Heart left ventricle (tissue), 16 donors: ENCODE measurements around the gene SEPSECS. TPM values are rescaled to one million over a fixed set of nuclear protein-coding genes. Genes with fewer than 3 reads are reported as not detected.

Experiments
- ATAC-seq, 4 donors: fragments of 200-7000 bp; cut with Tn5 transposase; one replicate each; pipeline ENCODE4 v1.9.1; 2020 to 2022; ENCODE audit warnings: moderate library complexity in 4 of 4, mild to moderate bottlenecking in 3 of 4, moderate number of reproducible peaks in 1 of 4
- DNase-seq, 5 donors: peaks; one replicate each; pipeline ENCODE4 v3.0.0-alpha.2; 2020
- H3K27ac ChIP-seq, 12 donors: fragments of 200-600 bp; sonication (generic) in 4 of 12; one replicate each; pipeline versions ENCODE4 v1.5.0 to v1.8.0; 2016 to 2022; ENCODE audit warnings: mild to moderate bottlenecking in 2 of 12
- H3K27me3 ChIP-seq, 9 donors: fragments of 200-600 bp; sonication (generic) in 2 of 9; one replicate each; pipeline versions ENCODE4 v1.5.1 to v1.8.0; 2016 to 2022; ENCODE audit warnings: mild to moderate bottlenecking in 3 of 9
- H3K36me3 ChIP-seq, 9 donors: fragments of 200-600 bp; sonication (generic) in 2 of 9; one replicate each; pipeline versions ENCODE4 v1.5.0 to v1.8.0; 2018 to 2022; ENCODE audit warnings: mild to moderate bottlenecking in 2 of 9
- H3K4me1 ChIP-seq, 12 donors: fragments of 200-600 bp; sonication (generic) in 4 of 12; one replicate each; pipeline versions ENCODE4 v1.5.0 to v1.8.0; 2016 to 2022; ENCODE audit warnings: mild to moderate bottlenecking in 3 of 12
- H3K4me3 ChIP-seq, 12 donors: fragments of 200-600 bp; sonication (generic) in 4 of 12; one replicate each; pipeline versions ENCODE4 v1.5.0 to v1.8.0; 2017 to 2022; ENCODE audit warnings: mild to moderate bottlenecking in 9 of 12, moderate library complexity in 4 of 12
- H3K9me3 ChIP-seq, 12 donors: fragments of 200-600 bp; sonication (generic) in 4 of 12; one replicate each; pipeline versions ENCODE4 v1.5.0 to v1.8.0; 2016 to 2022; ENCODE audit warnings: mild to moderate bottlenecking in 1 of 12
- CTCF ChIP-seq, 12 donors: fragments of 200-600 bp; sonication (generic) in 4 of 12; IDR thresholded peaks; one replicate each; pipeline versions ENCODE4 v1.5.0 to v1.8.0; 2018 to 2022; ENCODE audit warnings: antibody characterized with exemption in 12 of 12, mild to moderate bottlenecking in 5 of 12
- POLR2A ChIP-seq, 2 donors: fragments of 450-650 bp; IDR thresholded peaks; one replicate each; pipeline ENCODE4 v1.6.1; 2017; ENCODE audit warnings: antibody characterized with exemption in 2 of 2, mild to moderate bottlenecking in 2 of 2, moderate library complexity in 2 of 2
- WGBS, 4 donors: extraction: QIAGEN DNeasy Blood & Tissue Kit in 2 of 4; methylation state at CpG; one replicate each; pipeline versions ENCODE4 v1.1.5 to v1.1.7; 2013 to 2018; 5-methylcytosine and 5-hydroxymethylcytosine counted together
- intact Hi-C, 10 donors: fragments of 100-400 bp; cut with DNase I; formaldehyde crosslinking; loops; one replicate each; pipeline versions ENCODE4 v1.11.1 to v1.14.2; 2022
- polyA plus RNA-seq, 2 donors: library from polyadenylated mRNA; stranded (reverse); fragments of 200-250 nt; gene quantifications; one replicate each; pipeline ENCODE4 v1.2.3, GENCODE V29; 2013
- total RNA-seq, 9 donors: library from RNA; depleted of rRNA in 2 of 9; stranded (reverse); fragments of >200 nt in 2 of 9; fragmentation: NEBNext Ultra II Directional in 3 of 9; extraction: Animal tissue kit (Norgen Biotek cat#: 25700) in 3 of 9; gene quantifications; one replicate each; pipeline versions ENCODE4 v1.1.0 to v1.2.4, GENCODE V29; 2016 to 2023
- donor health status: ischemic (EF 13 %, LVEDD 7.1; RV severe dilation, severe dysfunction).
- donor health status: healthy with polysubstance abuse.
- donor health status: DM: no; HTN: yes; CAD: no.
- donor health status: DM: no; HTN: no; CAD: no.
- donor health status: ischemic (EF 25% LVEDD 6.9; RV normal size, moderate dysfunction).
- donor health status: ischemic (EF 25% LVEDD 5.7; RV mildly dilated, moderate dysfunction).
- donor health status: healthy.
- donor health status: DM: yes; HTN: yes; CAD: no.
- donor health status: ischemic (EF 35%, LVEDD 5.7; RV mildly dilated, moderate dysfunction).
- donor health status: nonischemic (EF 11% LVEDD 7.7; RV severe dilation, severe dysfunction).
- donor health status: DM: yes; HTN: yes; CAD: no.
- donor health status: PGD.
- donor health status: ischemic (EF 29% LVEDD 5.4; RV normal size, mild dysfunction).
- donor health status: nonischemic (EF 23%, LVEDD 6.1; RV moderate dilation, normal function).

The SEPSECS gene
- total and polyA plus RNA-seq, 11 donors, result 2.0 to 7.6 (median 5.6) TPM

DNA sequence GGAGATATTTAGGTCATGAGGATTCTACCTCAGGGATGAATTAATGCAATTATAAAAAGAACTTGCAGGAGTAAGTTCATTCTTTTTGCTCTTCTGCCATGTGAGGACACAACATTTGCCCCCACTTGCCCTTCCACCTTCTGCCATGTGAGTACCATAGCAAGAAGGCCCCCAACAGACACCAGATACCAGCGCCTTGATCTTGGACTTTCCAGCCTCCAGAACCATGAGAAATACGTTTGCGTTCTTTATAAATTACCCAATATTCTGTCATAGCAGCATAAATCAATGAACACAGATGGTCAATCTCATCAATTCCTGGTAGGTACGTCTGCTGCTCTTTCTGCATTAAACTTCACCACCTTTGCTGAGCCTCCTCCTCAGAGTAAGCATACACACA lies 5.7 kb upstream of the SEPSECS start:
- no peaks in the 10 kb centered on the region for H3K9me3 ChIP-seq
- no peak overlapping the region for H3K27ac ChIP-seq
- H3K36me3 ChIP-seq, result peaks cover 0 to 8% (median 2%) of the 10 kb centered on the region in 9 donors
- 92 to 97% (median 94%) methylated on average over 4 of the region's 4 CpGs for WGBS, 4 donors
- intact Hi-C loops, result loop anchor here in 2 of 10 donors (10.0 kb wide), 3 partner anchors 149 to 251 kb away; partner anchors contain the start of genes CCDC149 (in 1 of the 2) and ZCCHC4 (in 1 of the 2)
- ATAC-seq (no peak), DNase-seq (no peak)
- TF ChIP-seq CTCF (IDR thresholded peaks at IDR 0.05), result no peak
- no peak overlapping the region for H3K4me3 ChIP-seq
- no peaks in the 10 kb centered on the region for H3K27me3 ChIP-seq
- peaks cover 0 to 28% (median 9%) of the 10 kb centered on the region in 12 donors for H3K4me1 ChIP-seq

DNA sequence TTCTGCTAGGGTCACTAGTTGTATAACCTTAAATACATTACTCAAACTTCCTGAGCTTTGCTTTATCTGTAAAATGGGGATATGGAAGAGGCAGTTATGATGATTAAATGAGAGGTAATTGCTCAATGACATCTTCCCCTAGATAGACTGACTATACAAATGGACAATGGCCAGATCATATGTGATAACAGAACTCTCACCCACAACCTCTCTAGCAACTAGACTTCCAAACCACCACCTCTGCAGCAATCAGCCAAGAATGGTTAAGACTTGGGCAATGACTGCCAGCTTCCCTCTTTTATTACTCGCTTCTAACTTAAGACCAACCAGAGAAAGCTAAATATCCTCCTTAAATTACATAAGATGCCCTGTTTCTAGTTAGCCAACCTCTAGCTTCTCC lies 2.9 kb upstream of the SEPSECS start:
- DNase-seq (no peak), ATAC-seq (no peak)
- peaks cover 0 to 8% (median 0%) of the 10 kb centered on the region in 9 donors for H3K36me3 ChIP-seq
- WGBS, 4 donors, result 84 to 100% (median 93%) methylated on average over 1 of the region's 1 CpG
- no peaks in the 10 kb centered on the region for H3K9me3 ChIP-seq
- TF ChIP-seq CTCF (IDR thresholded peaks at IDR 0.05), result no peak
- TF ChIP-seq POLR2A (IDR thresholded peaks at IDR 0.05), result no peak
- intact Hi-C loops, result loop anchor here in 5 of 10 donors (5.0 to 10.0 kb wide), 6 partner anchors 69 to 248 kb away; partner anchors contain the start of genes PI4K2B (in 4 of the 5), ANAPC4 (in 1 of the 5), CCDC149 (in 1 of the 5) and ZCCHC4 (in 1 of the 5)
- no peak overlapping the region for H3K27ac ChIP-seq
- H3K4me1 ChIP-seq, result peaks cover 0 to 37% (median 15%) of the 10 kb centered on the region in 12 donors
- H3K4me3 ChIP-seq, result no peak overlapping the region
- H3K27me3 ChIP-seq, result no peaks in the 10 kb centered on the region

- no peak overlapping the region for H3K27ac ChIP-seq
- intact Hi-C loops, result loop anchor here in 5 of 10 donors (5.0 to 10.0 kb wide), 6 partner anchors 70 to 248 kb away; partner anchors contain the start of genes PI4K2B (in 4 of the 5), ANAPC4 (in 1 of the 5), CCDC149 (in 1 of the 5) and ZCCHC4 (in 1 of the 5)
- peaks cover 0 to 37% (median 15%) of the 10 kb centered on the region in 12 donors for H3K4me1 ChIP-seq
- H3K27me3 ChIP-seq, result no peaks in the 10 kb centered on the region
- TF ChIP-seq CTCF (IDR thresholded peaks at IDR 0.05) (no peak), POLR2A (IDR thresholded peaks at IDR 0.05) (no peak)
- H3K9me3 ChIP-seq, result no peaks in the 10 kb centered on the region
- no peak for DNase-seq
- peaks cover 0 to 8% (median 0%) of the 10 kb centered on the region in 9 donors for H3K36me3 ChIP-seq
- H3K4me3 ChIP-seq, result no peak overlapping the region
- WGBS, 4 donors, result 88 to 99% (median 96%) methylated on average over 1 of the region's 1 CpG
- ATAC-seq, result no peak
These were observed 2.3 kb upstream of the SEPSECS start for GRCh38 chr4:25162566-25162965.

- Histone ChIP-seq H3K36me3 (peaks cover 0 to 10% (median 5%) of the 10 kb centered on the region in 9 donors), H3K9me3 (no peaks in the 10 kb centered on the region), H3K27ac (peak overlapping the region in 7 of 12 donors; percentile 85 to 98 (median 97)), H3K4me3 (peak overlapping the region in 10 of 12 donors; percentile 12 to 96 (median 86)), H3K4me1 (peaks cover 0 to 37% (median 15%) of the 10 kb centered on the region in 12 donors), H3K27me3 (no peaks in the 10 kb centered on the region)
- TF ChIP-seq POLR2A (IDR thresholded peaks at IDR 0.05), result no peak
- TF ChIP-seq CTCF (IDR thresholded peaks at IDR 0.05), result no peak
- 17 to 66% (median 33%) methylated on average over 2 of the region's 2 CpGs for WGBS, 4 donors
- no peak for ATAC-seq
- DNase-seq, result no peak
- intact Hi-C loops, result loop anchor here in 5 of 10 donors (2.0 to 10.0 kb wide), 8 partner anchors 71 to 247 kb away; partner anchors contain the start of genes PI4K2B (in 5 of the 5), ZCCHC4 (in 2 of the 5), ANAPC4 (in 1 of the 5) and CCDC149 (in 1 of the 5)
These were observed 1.3 kb upstream of the SEPSECS start for GRCh38 chr4:25161593-25161950.
